Cardiac muscle cell (in vitro differentiated cells and primary cell): ENCODE data around the gene FSTL4. TPM values are rescaled to one million over a fixed set of nuclear protein-coding genes. Genes with fewer than 3 reads are reported as not detected.

ENCODE experiments used
- DNase-seq, 2 donors: peaks; one replicate each; pipeline versions ENCODE4 v3.0.0 to v3.0.0-alpha.2; 2010 to 2017; ENCODE audit warnings: low read depth in 1 of 2, low spot score in 1 of 2
- H3K27ac ChIP-seq: fragments of 200-600 bp; sonication (generic); 2 replicates; pipeline ENCODE4 v1.5.1; 2016
- H3K27me3 ChIP-seq: fragments of 200-600 bp; sonication (generic); 2 replicates; pipeline ENCODE4 v1.6.0; 2016; ENCODE audit warnings: control low read depth
- H3K36me3 ChIP-seq: fragments of 200-600 bp; sonication (generic); 2 replicates; pipeline ENCODE4 v1.5.1; 2016; ENCODE audit warnings: control low read depth
- H3K4me1 ChIP-seq: fragments of 200-600 bp; sonication (generic); 2 replicates; pipeline ENCODE4 v1.8.1; 2017; ENCODE audit warnings: low read depth, mild to moderate bottlenecking, mixed run types
- H3K4me3 ChIP-seq: fragments of 200-600 bp; sonication (generic); 2 replicates; pipeline ENCODE4 v1.5.1; 2016; ENCODE audit warnings: mild to moderate bottlenecking
- H3K9me3 ChIP-seq: fragments of 200-600 bp; sonication (generic); 2 replicates; pipeline ENCODE4 v1.5.1; 2017; ENCODE audit warnings: low read depth, mild to moderate bottlenecking, control low read depth
- CTCF ChIP-seq: IDR thresholded peaks from 2 replicates; pipeline ENCODE4 v1.5.1; 2012; ENCODE audit warnings: low read depth, mild to moderate bottlenecking, low read length
- polyA plus RNA-seq: library from polyadenylated mRNA; unstranded; fragments of >200 nt; fragmentation: Nextera tagmentation; extraction: Ambion mirVana; gene quantifications from 2 replicates; pipeline ENCODE4 v1.2.1, GENCODE V29; 2016
- total RNA-seq: library from RNA; depleted of rRNA; stranded (reverse); fragments of >200 nt; gene quantifications from 2 replicates; pipeline ENCODE4 v1.2.3, GENCODE V29; 2016

FSTL4 gene
- total and polyA plus RNA-seq, 2 experiments from 2014 or later: 0.06 TPM; not detected in 1

- no peaks in the 10 kb centered on the region for H3K36me3 ChIP-seq
- peak in 1 of 2 donors; percentile 44 for DNase-seq
- H3K4me3 ChIP-seq: no peak overlapping the region
- no peaks in the 10 kb centered on the region for H3K9me3 ChIP-seq
- H3K27ac ChIP-seq: no peak overlapping the region
- TF ChIP-seq CTCF: no peak
- no peaks in the 10 kb centered on the region for H3K27me3 ChIP-seq
- H3K4me1 ChIP-seq: no peaks in the 10 kb centered on the region
Observed at GRCh38 chr5:133261993-133262392, 350.3 kb downstream of the FSTL4 start.

GRCh38 chr5:133260715-133261114 is 351.6 kb downstream of the FSTL4 start:
- no peak overlapping the region for H3K4me3 ChIP-seq
- no peaks in the 10 kb centered on the region for H3K27me3 ChIP-seq
- no peak overlapping the region for H3K27ac ChIP-seq
- H3K36me3 ChIP-seq: no peaks in the 10 kb centered on the region
- no peak for DNase-seq
- peak; percentile 9 for TF ChIP-seq CTCF
- no peaks in the 10 kb centered on the region for H3K4me1 ChIP-seq
- H3K9me3 ChIP-seq: no peaks in the 10 kb centered on the region

- no peaks in the 10 kb centered on the region for H3K36me3 ChIP-seq
- no peak overlapping the region for H3K27ac ChIP-seq
- H3K4me3 ChIP-seq: no peak overlapping the region
- no peaks in the 10 kb centered on the region for H3K9me3 ChIP-seq
- TF ChIP-seq CTCF: no peak
- H3K27me3 ChIP-seq: no peaks in the 10 kb centered on the region
- no peak for DNase-seq
- no peaks in the 10 kb centered on the region for H3K4me1 ChIP-seq
Observed at GRCh38 chr5:133259199-133259997, 352.9 kb downstream of the FSTL4 start.

GRCh38 chr5:133257977-133258376 is 354.4 kb downstream of the FSTL4 start:
- Histone ChIP-seq H3K27ac (no peak overlapping the region), H3K36me3 (no peaks in the 10 kb centered on the region), H3K4me3 (no peak overlapping the region), H3K4me1 (no peaks in the 10 kb centered on the region), H3K9me3 (no peaks in the 10 kb centered on the region), H3K27me3 (no peaks in the 10 kb centered on the region)
- no peak for TF ChIP-seq CTCF
- DNase-seq: no peak

GRCh38 chr5:133256276-133256675 is 356.1 kb downstream of the FSTL4 start:
- no peak for TF ChIP-seq CTCF
- no peaks in the 10 kb centered on the region for H3K27me3 ChIP-seq
- no peak overlapping the region for H3K27ac ChIP-seq
- H3K4me3 ChIP-seq: no peak overlapping the region
- H3K4me1 ChIP-seq: no peaks in the 10 kb centered on the region
- H3K9me3 ChIP-seq: no peaks in the 10 kb centered on the region
- no peak for DNase-seq
- H3K36me3 ChIP-seq: no peaks in the 10 kb centered on the region
